Thoracic aorta (tissue), 2 donors: ENCODE results near the gene KRTDAP. TPM values are rescaled to one million over a fixed set of nuclear protein-coding genes. Genes with fewer than 3 reads are reported as not detected.

Source experiments
- ATAC-seq: fragments of 150-250 bp; one replicate; pipeline ENCODE4 v1.8.0; 2017; ENCODE audit warnings: low read depth; ENCODE audit not compliant: insufficient number of reproducible peaks, low FRiP score
- DNase-seq: peaks from one replicate; pipeline ENCODE4 v3.0.0-alpha.2; 2020; ENCODE audit warnings: low spot score
- H3K27ac ChIP-seq, 2 donors: fragments of 200-600 bp; sonication (generic); 1 replicate in 1 of 2; 2 replicates in 1 of 2; pipeline ENCODE4 v1.5.1; 2016; ENCODE audit warnings: mild to moderate bottlenecking in 2 of 2, moderate library complexity in 2 of 2
- H3K27me3 ChIP-seq: fragments of 200-600 bp; sonication (generic); replicated peaks from 2 replicates; pipeline ENCODE4 v1.6.0; 2016; ENCODE audit warnings: mild to moderate bottlenecking; ENCODE audit not compliant: insufficient read depth
- H3K36me3 ChIP-seq: fragments of 200-600 bp; sonication (generic); one replicate; pipeline ENCODE4 v1.5.1; 2016
- H3K4me1 ChIP-seq, 2 donors: fragments of 200-600 bp; sonication (generic); 1 replicate in 1 of 2; 2 replicates in 1 of 2; pipeline versions ENCODE4 v1.5.1 to v1.6.0; 2016; ENCODE audit warnings: low read depth in 2 of 2, mild to moderate bottlenecking in 1 of 2; ENCODE audit not compliant: control insufficient read depth in 1 of 2
- H3K4me3 ChIP-seq: fragments of 200-600 bp; sonication (generic); 2 replicates; pipeline ENCODE4 v1.5.1; 2016; ENCODE audit warnings: mild to moderate bottlenecking
- H3K9me3 ChIP-seq: fragments of 200-600 bp; sonication (generic); 2 replicates; pipeline ENCODE4 v1.5.1; 2016
- CTCF ChIP-seq: fragments of 200-600 bp; sonication (generic); IDR thresholded peaks from one replicate; pipeline ENCODE4 v1.5.1; 2019; ENCODE audit warnings: antibody characterized with exemption
- total RNA-seq, 2 donors: library from RNA; depleted of rRNA; stranded (reverse); fragments of >200 nt; gene quantifications; one replicate each; pipeline versions ENCODE4 v1.1.0 to v1.2.3, GENCODE V29; 2016

The KRTDAP gene
- total RNA-seq, 2 donors from 2014 or later = 29.6 TPM; not detected in 1

- no peak for TF ChIP-seq CTCF
- DNase-seq = no peak
Observed at GRCh38 chr19:35512831-35513627, 22.8 kb upstream of the KRTDAP start.

GRCh38 chr19:35511337-35511736 is 21.1 kb upstream of the KRTDAP start:
- ATAC-seq (no peak), DNase-seq (no peak)
- Histone ChIP-seq H3K4me3 (no peak overlapping the region), H3K36me3 (no peaks in the 10 kb centered on the region), H3K9me3 (no peaks in the 10 kb centered on the region), H3K27me3 (no peaks in the 10 kb centered on the region), H3K4me1 (peaks cover 6 to 9% of the 10 kb centered on the region in 2 donors), H3K27ac (no peak overlapping the region)
- no peak for TF ChIP-seq CTCF

More at GRCh38 chr19:35512831-35513627, 22.8 kb upstream of the KRTDAP start:
- peaks cover 6 to 9% of the 10 kb centered on the region in 2 donors for H3K4me1 ChIP-seq
- no peak for ATAC-seq
- no peak overlapping the region for H3K27ac ChIP-seq
- H3K9me3 ChIP-seq = no peaks in the 10 kb centered on the region
- H3K27me3 ChIP-seq = no peaks in the 10 kb centered on the region
- H3K36me3 ChIP-seq = no peaks in the 10 kb centered on the region
- H3K4me3 ChIP-seq = no peak overlapping the region

GRCh38 chr19:35510626-35510964 is 20.3 kb upstream of the KRTDAP start:
- no peak for TF ChIP-seq CTCF
- Histone ChIP-seq H3K4me3 (peak overlapping the region; percentile 77), H3K27me3 (no peaks in the 10 kb centered on the region), H3K27ac (no peak overlapping the region), H3K4me1 (peaks cover 6 to 9% of the 10 kb centered on the region in 2 donors), H3K36me3 (no peaks in the 10 kb centered on the region), H3K9me3 (no peaks in the 10 kb centered on the region)
- ATAC-seq (no peak), DNase-seq (no peak)

- Histone ChIP-seq H3K4me3 (peak overlapping the region; percentile 77), H3K27me3 (no peaks in the 10 kb centered on the region), H3K36me3 (no peaks in the 10 kb centered on the region), H3K27ac (peak overlapping the region; percentile 54 to 79), H3K9me3 (no peaks in the 10 kb centered on the region), H3K4me1 (peaks cover 6 to 9% of the 10 kb centered on the region in 2 donors)
- peak; percentile 63 for ATAC-seq
- DNase-seq = no peak
- TF ChIP-seq CTCF = peak; percentile 93
Observed at GRCh38 chr19:35509861-35510625, 19.8 kb upstream of the KRTDAP start.

- DNase-seq = no peak
- no peak for ATAC-seq
- Histone ChIP-seq H3K36me3 (no peaks in the 10 kb centered on the region), H3K4me1 (peaks cover 6 to 9% of the 10 kb centered on the region in 2 donors), H3K27ac (peak overlapping the region; percentile 54 to 79), H3K9me3 (no peaks in the 10 kb centered on the region), H3K4me3 (peak overlapping the region; percentile 77), H3K27me3 (no peaks in the 10 kb centered on the region)
- TF ChIP-seq CTCF = no peak
Observed at GRCh38 chr19:35509018-35509652, 18.9 kb upstream of the KRTDAP start.
